Measurements from ENCODE around the gene ITGA11. TPM values are rescaled to one million over a fixed set of nuclear protein-coding genes. Genes with fewer than 3 reads are reported as not detected.

Gene ITGA11
- total and polyA plus RNA-seq, 2 experiments from 2014 or later: 0.03 to 0.40 TPM

DNA sequence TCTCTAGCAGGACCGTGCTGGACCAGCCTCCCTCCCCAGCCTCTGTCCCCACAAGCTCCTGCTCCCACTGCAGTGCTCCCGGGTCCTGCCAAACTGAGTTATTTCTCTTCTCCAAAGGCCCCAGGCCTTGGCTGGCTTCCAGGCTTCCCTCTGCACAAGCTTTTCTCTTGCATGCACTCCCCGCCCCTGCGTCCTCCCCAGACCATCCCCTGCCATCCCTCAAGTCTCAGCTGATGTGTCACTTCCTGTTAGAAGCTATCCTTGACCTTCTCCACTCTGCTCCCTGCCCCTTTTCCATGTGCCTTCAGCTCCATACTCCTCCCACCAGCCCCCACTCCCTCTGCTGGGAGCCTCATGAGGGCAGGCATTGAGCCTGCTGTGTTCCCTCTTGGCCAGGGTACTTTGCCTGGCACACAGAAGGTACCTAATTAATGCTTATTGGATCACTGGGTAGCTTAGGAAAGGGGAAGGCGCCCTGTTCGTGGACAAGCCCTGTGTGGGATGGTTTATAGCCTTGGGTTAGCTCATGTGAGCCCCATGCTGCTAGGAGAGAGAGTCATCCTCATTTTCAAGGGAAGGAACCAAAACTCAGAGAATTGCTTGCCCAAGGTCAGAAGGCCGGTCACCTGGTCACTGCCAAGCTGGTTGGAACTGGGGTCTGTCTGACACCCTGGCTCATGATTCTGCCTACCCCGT lies 98.0 kb downstream of the ITGA11 start:
- H3K4me3 Mint-ChIP-seq: no peak overlapping the region
- no peaks in the 10 kb centered on the region for H3K36me3 Mint-ChIP-seq (ENCODE audit: low read depth)
- no peaks in the 10 kb centered on the region for H3K36me3 ChIP-seq (ENCODE audit: insufficient read depth)
- peaks cover 27% of the 10 kb centered on the region for H3K4me1 Mint-ChIP-seq
- H3K79me2 ChIP-seq (replicated peaks; ENCODE audit: insufficient read depth): no peaks in the 10 kb centered on the region
- H4K20me1 ChIP-seq (replicated peaks; ENCODE audit: insufficient read depth): no peaks in the 10 kb centered on the region
- H3F3A ChIP-seq (replicated peaks; ENCODE audit: low read depth): no peaks in the 10 kb centered on the region
- no peak overlapping the region for H3K27ac Mint-ChIP-seq
- no peaks in the 10 kb centered on the region for H3K9me3 Mint-ChIP-seq
- DNase-seq (ENCODE audit: low spot score) (no peak), ATAC-seq (no peak)
- H3K4me3 ChIP-seq: no peak overlapping the region
- no peaks in the 10 kb centered on the region for H3K9me2 ChIP-seq (ENCODE audit: insufficient read depth)
- TF ChIP-seq CREB1 (CRISPR knock-in tag; IDR thresholded peaks at IDR 0.05; ENCODE audit: low read depth) (no peak), NANOG (IDR thresholded peaks at IDR 0.05; ENCODE audit: borderline replicate concordance) (no peak), ZNF331 (CRISPR knock-in tag; IDR thresholded peaks at IDR 0.05; ENCODE audit: low read depth) (no peak), JUNB (IDR thresholded peaks at IDR 0.05; ENCODE audit: unreplicated experiment) (no peak), STAT1 (IDR thresholded peaks at IDR 0.05; ENCODE audit: unreplicated experiment) (no peak), POLR2AphosphoS5 (IDR thresholded peaks at IDR 0.05; ENCODE audit: low read depth) (no peak), EZH2 (IDR thresholded peaks at IDR 0.05; ENCODE audit: low read depth, unreplicated experiment) (no peak), EZH2phosphoT487 (IDR thresholded peaks at IDR 0.05; ENCODE audit: unreplicated experiment) (no peak), ZNF114 (CRISPR knock-in tag; IDR thresholded peaks at IDR 0.05) (no peak)
- TF ChIP-seq, protein P1, sequence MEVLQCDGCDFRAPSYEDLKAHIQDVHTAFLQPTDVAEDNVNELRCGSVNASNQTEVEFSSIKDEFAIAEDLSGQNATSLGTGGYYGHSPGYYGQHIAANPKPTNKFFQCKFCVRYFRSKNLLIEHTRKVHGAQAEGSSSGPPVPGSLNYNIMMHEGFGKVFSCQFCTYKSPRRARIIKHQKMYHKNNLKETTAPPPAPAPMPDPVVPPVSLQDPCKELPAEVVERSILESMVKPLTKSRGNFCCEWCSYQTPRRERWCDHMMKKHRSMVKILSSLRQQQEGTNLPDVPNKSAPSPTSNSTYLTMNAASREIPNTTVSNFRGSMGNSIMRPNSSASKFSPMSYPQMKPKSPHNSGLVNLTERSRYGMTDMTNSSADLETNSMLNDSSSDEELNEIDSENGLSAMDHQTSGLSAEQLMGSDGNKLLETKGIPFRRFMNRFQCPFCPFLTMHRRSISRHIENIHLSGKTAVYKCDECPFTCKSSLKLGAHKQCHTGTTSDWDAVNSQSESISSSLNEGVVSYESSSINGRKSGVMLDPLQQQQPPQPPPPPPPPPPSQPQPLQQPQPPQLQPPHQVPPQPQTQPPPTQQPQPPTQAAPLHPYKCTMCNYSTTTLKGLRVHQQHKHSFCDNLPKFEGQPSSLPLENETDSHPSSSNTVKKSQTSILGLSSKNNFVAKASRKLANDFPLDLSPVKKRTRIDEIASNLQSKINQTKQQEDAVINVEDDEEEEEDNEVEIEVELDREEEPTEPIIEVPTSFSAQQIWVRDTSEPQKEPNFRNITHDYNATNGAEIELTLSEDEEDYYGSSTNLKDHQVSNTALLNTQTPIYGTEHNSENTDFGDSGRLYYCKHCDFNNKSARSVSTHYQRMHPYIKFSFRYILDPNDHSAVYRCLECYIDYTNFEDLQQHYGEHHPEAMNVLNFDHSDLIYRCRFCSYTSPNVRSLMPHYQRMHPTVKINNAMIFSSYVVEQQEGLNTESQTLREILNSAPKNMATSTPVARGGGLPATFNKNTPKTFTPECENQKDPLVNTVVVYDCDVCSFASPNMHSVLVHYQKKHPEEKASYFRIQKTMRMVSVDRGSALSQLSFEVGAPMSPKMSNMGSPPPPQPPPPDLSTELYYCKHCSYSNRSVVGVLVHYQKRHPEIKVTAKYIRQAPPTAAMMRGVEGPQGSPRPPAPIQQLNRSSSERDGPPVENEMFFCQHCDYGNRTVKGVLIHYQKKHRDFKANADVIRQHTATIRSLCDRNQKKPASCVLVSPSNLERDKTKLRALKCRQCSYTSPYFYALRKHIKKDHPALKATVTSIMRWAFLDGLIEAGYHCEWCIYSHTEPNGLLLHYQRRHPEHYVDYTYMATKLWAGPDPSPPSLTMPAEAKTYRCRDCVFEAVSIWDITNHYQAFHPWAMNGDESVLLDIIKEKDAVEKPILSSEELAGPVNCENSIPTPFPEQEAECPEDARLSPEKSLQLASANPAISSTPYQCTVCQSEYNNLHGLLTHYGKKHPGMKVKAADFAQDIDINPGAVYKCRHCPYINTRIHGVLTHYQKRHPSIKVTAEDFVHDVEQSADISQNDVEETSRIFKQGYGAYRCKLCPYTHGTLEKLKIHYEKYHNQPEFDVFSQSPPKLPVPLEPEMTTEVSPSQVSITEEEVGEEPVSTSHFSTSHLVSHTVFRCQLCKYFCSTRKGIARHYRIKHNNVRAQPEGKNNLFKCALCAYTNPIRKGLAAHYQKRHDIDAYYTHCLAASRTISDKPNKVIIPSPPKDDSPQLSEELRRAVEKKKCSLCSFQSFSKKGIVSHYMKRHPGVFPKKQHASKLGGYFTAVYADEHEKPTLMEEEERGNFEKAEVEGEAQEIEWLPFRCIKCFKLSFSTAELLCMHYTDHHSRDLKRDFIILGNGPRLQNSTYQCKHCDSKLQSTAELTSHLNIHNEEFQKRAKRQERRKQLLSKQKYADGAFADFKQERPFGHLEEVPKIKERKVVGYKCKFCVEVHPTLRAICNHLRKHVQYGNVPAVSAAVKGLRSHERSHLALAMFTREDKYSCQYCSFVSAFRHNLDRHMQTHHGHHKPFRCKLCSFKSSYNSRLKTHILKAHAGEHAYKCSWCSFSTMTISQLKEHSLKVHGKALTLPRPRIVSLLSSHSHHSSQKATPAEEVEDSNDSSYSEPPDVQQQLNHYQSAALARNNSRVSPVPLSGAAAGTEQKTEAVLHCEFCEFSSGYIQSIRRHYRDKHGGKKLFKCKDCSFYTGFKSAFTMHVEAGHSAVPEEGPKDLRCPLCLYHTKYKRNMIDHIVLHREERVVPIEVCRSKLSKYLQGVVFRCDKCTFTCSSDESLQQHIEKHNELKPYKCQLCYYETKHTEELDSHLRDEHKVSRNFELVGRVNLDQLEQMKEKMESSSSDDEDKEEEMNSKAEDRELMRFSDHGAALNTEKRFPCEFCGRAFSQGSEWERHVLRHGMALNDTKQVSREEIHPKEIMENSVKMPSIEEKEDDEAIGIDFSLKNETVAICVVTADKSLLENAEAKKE (CRISPR knock-in tag; IDR thresholded peaks at IDR 0.05): no peak
- TF ChIP-seq, protein P2, sequence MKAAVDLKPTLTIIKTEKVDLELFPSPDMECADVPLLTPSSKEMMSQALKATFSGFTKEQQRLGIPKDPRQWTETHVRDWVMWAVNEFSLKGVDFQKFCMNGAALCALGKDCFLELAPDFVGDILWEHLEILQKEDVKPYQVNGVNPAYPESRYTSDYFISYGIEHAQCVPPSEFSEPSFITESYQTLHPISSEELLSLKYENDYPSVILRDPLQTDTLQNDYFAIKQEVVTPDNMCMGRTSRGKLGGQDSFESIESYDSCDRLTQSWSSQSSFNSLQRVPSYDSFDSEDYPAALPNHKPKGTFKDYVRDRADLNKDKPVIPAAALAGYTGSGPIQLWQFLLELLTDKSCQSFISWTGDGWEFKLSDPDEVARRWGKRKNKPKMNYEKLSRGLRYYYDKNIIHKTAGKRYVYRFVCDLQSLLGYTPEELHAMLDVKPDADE (IDR thresholded peaks at IDR 0.05): no peak
- TF ChIP-seq, protein P3, sequence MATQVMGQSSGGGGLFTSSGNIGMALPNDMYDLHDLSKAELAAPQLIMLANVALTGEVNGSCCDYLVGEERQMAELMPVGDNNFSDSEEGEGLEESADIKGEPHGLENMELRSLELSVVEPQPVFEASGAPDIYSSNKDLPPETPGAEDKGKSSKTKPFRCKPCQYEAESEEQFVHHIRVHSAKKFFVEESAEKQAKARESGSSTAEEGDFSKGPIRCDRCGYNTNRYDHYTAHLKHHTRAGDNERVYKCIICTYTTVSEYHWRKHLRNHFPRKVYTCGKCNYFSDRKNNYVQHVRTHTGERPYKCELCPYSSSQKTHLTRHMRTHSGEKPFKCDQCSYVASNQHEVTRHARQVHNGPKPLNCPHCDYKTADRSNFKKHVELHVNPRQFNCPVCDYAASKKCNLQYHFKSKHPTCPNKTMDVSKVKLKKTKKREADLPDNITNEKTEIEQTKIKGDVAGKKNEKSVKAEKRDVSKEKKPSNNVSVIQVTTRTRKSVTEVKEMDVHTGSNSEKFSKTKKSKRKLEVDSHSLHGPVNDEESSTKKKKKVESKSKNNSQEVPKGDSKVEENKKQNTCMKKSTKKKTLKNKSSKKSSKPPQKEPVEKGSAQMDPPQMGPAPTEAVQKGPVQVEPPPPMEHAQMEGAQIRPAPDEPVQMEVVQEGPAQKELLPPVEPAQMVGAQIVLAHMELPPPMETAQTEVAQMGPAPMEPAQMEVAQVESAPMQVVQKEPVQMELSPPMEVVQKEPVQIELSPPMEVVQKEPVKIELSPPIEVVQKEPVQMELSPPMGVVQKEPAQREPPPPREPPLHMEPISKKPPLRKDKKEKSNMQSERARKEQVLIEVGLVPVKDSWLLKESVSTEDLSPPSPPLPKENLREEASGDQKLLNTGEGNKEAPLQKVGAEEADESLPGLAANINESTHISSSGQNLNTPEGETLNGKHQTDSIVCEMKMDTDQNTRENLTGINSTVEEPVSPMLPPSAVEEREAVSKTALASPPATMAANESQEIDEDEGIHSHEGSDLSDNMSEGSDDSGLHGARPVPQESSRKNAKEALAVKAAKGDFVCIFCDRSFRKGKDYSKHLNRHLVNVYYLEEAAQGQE (IDR thresholded peaks at IDR 0.05; ENCODE audit: unreplicated experiment): no peak
- TF ChIP-seq, protein P4, sequence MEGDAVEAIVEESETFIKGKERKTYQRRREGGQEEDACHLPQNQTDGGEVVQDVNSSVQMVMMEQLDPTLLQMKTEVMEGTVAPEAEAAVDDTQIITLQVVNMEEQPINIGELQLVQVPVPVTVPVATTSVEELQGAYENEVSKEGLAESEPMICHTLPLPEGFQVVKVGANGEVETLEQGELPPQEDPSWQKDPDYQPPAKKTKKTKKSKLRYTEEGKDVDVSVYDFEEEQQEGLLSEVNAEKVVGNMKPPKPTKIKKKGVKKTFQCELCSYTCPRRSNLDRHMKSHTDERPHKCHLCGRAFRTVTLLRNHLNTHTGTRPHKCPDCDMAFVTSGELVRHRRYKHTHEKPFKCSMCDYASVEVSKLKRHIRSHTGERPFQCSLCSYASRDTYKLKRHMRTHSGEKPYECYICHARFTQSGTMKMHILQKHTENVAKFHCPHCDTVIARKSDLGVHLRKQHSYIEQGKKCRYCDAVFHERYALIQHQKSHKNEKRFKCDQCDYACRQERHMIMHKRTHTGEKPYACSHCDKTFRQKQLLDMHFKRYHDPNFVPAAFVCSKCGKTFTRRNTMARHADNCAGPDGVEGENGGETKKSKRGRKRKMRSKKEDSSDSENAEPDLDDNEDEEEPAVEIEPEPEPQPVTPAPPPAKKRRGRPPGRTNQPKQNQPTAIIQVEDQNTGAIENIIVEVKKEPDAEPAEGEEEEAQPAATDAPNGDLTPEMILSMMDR (conservative IDR thresholded peaks at IDR 0.05; ENCODE audit: low read depth in 2 of 2): no peak
- peaks cover 15% of the 10 kb centered on the region for H3K4me1 ChIP-seq (ENCODE audit: insufficient read depth)
- H2AFZ ChIP-seq: 0 out of 2 replicates have a peak overlapping the region, but pooled peaks have one; percentile 32
- peaks cover 10% of the 10 kb centered on the region for H3K27me3 Mint-ChIP-seq (ENCODE audit: insufficient read depth, low read depth, poor library complexity)
- H3K4me2 ChIP-seq: no peak overlapping the region
- H3K27me3 ChIP-seq (ENCODE audit: insufficient read depth): no peaks in the 10 kb centered on the region
- no peak overlapping the region for H3K27ac ChIP-seq (ENCODE audit: low read depth)

Data from GM23338 (cell line).